Tongue (tissue), 2 donors: ENCODE data around the gene PRXL2A. TPM values are rescaled to one million over a fixed set of nuclear protein-coding genes. Genes with fewer than 3 reads are reported as not detected.
A peak's percentile ranks its signal among the peaks of the same experiment; 100 is the strongest.
"Not testable (repeated sequence)": the region's sequence is repeated elsewhere in the genome, so short reads cannot be mapped to it uniquely, and the experiment has no call there.

ENCODE experiments used
- DNase-seq: peaks from one replicate; pipeline ENCODE4 v3.0.0-alpha.2; 2015
- total RNA-seq: library from RNA; depleted of rRNA; stranded (reverse); fragments of >200 nt; gene quantifications from one replicate; pipeline ENCODE4 v1.2.3, GENCODE V29; 2014

PRXL2A gene, protein sequence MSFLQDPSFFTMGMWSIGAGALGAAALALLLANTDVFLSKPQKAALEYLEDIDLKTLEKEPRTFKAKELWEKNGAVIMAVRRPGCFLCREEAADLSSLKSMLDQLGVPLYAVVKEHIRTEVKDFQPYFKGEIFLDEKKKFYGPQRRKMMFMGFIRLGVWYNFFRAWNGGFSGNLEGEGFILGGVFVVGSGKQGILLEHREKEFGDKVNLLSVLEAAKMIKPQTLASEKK
- total RNA-seq: 91.7 TPM

DNA sequence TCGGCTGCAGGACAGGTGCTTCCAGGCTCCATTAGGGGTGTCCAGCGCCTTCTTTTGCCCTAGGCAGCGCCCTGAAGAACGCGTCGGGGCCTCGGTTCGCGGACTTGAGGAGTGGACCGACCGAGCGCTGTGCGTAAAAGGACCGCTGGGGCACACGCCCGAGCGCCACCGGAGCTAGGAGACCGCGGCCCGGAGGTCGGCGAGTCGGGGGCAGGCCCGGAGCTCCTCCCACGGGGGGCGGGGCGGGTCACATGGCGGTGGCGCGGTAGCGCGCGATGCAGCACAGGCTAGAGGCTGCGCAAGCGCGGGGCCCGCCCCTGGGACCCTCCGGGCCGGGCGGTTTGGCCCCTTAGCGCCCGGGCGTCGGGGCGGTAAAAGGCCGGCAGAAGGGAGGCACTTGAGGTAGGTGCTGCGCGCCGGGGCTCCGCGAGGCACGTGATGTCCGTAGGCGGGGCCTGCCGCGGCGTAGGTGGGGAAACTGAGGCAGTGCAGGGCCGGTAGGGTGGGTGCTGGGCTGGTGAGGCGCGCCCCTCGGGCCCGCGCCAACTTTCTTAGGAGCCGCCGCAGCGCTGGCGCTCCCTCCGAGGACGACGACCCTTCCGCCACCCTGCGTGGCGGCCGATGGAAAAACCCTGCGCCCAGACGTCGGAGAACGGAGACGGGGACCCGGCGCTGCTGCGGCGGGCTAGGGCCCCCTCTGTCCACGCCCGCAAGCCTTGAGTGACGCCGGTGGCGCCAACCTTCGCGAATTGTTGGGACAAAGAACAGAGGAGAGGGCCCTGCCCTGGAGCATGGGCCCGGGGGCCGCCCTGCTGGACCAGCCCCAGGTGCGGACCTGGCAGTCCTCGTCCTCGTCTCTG lies at the start of gene PRXL2A:
Gene PRXL2A, plus strand, starts transcription at position 310 of the 860 bp plus-strand sequence. CDS start 11,917 bp downstream, outside the sequence.
- DNase-seq: peak; percentile 92

DNA sequence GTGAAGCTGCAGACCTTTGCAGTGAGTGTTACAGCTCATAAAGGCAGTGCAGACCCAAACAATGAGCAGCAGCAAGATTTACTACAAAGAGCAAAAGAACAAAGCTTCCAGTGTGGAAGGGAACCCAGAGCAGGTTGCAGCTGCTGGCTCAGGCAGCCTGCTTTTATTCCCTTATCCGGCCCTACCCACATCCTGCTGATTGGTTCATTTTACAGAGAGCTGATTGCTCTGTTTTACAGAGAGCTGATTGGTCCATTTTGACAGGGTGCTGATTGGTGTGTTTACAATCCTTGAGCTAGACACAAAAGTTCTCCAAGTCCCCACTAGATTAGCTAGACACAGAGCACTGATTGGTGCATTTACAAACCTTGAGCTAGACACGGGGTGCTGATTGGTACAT lies 49.4 kb upstream of the PRXL2A start:
- DNase-seq: not testable (repeated sequence)

DNA sequence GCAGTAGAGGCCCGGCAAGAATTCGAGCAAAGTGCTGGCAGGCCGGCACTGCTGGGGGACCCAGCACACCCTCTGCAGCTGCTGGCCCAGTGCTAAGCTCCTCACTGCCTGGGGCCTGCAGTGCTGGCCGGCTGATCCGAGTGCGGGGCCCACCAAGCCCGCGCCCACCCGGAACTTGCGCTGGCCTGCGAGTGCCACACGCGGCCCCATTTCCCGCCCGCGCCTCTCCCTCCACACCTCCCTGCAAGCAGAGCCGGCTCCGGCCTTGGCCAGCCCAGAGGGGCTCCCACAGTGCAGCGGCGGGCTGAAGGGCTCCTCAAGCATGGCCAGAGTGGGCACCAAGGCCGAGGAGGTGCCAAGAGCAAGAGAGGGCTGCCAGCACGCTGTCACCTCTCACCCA lies 48.7 kb upstream of the PRXL2A start:
- no peak for DNase-seq

DNA sequence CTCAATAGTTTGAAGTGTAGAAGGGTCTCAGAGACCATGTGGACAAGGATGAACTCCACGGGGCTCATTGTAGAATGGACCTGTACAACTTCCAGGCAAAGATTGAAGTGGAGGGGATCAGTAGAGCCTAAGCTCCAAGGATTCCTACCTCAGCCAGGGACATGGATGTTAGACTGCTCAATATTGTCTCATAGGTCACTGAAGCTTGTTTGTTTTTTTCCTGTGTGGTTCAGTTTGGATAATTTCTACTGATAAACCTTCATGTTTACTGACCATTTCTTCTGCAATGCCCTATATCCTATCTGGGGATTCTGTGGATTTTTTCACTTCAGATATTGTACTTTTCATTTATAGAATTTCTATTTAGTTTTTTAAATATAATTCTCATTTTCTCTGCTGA lies 42.8 kb upstream of the PRXL2A start:
- no peak for DNase-seq

DNA sequence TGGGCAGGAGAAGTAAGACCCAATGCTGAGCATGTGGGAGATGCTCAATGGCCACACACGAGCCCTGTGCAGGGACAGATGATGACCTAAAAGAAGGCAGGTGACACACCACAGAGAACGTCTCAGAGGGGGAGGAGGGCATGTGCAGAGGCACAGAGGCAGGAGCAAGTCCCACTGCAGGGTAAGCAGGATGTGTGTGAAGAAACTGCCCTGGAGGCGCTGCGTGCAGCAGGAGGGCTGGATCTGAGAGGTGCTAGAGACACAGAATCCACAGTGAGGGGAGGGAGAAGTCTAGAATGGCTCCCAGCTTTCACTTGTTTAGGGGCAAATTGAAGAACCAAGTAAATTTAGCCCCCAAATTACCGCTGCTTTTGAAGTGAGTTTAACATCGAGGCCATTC lies 36.9 kb upstream of the PRXL2A start:
- no peak for DNase-seq

DNA sequence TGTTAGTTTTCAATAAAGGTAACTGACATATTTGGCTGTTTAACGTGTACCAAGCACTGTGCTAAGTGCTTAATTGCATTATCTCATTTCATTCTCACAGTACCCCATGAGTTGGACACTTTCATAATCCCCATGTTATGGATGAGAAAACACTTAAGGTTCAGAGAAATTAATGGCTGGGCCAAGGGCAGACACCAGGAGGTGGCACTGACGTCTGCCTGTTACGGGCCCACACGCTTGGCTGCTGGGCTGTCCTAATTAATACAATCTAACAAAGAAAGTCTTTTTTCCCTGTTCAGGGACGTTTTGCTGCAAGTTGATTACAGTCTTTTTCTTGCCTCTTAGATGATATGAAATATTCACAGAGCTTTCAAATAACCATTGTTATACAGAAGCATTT lies 35.7 kb upstream of the PRXL2A start:
- no peak for DNase-seq

DNA sequence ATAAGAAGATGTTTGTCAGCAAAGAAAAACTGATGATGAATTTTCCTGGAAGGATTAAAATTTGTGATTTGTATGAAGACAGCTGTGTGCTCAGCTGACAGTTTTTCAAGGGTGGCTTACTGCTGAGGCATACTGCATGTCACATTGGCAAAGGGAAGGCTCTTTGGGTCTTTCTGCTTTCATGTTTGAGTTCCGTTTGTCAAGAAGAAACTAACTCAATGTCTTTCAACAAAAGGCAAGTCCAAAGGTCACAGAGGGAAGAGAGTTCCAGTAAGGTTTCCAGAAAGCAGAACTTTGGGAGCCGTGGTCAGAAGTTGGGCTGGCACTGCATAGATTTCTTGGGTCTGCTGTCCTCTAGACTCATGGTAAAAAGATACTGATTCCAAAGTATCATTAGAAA lies 34.8 kb upstream of the PRXL2A start:
- peak; percentile 43 for DNase-seq

DNA sequence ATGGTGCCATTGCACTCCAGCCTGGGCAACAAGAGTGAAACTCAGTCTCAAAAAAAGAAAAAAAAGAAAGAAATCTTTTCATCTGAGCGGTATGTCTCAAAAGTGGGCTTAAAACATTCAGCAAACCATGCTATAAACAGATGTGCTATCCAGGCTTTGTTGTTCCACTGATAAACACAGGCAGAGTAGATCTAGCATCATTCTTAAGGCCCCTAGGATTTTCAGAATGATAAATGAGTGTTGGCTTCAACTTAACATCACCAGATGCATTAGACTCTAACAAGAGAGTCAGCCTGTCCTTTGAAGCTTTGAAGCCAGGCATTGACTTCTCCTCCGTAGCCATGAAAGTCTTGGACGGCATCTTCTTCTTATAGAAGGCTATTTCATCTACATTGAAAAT lies 28.6 kb upstream of the PRXL2A start:
- no peak for DNase-seq

DNA sequence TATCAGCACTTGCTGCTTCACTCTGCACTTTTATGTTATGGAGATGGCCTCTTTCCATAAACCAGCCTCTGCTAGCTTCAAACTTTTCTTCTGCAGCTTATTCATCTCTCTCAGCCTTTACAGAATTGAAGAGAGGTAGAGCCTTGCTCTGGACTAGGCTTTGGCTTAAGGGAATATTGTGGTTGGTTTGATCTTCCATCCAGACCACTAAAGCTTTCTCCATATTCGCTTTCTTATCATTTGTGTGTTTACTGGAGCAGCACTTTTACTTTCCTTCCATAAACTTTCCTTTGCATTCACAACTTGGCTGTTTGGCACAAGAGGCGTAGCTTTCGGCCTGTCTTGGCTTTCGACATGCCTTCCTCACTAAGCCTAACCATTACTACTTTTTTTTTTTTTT lies 28.2 kb upstream of the PRXL2A start:
- no peak for DNase-seq

DNA sequence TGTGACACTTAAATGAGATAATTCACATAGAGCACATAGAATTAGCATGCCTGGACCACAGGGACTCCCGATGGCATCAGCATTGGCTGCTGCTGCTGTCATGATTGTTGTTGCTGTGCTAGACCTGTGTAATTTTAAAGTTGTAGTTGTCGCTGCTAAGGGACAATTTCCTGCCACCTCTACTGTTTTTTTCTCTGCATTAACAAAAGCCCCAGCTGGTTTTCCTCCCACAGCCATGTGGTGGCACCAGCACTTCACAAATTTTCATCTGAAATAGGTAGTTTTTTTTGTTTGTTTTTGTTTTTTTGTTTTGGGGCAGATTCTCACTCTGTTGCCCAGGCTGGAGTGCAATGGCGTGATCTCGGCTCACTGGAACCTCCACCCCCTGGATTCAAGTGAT lies 25.4 kb upstream of the PRXL2A start:
- DNase-seq: peak; percentile 66

DNA sequence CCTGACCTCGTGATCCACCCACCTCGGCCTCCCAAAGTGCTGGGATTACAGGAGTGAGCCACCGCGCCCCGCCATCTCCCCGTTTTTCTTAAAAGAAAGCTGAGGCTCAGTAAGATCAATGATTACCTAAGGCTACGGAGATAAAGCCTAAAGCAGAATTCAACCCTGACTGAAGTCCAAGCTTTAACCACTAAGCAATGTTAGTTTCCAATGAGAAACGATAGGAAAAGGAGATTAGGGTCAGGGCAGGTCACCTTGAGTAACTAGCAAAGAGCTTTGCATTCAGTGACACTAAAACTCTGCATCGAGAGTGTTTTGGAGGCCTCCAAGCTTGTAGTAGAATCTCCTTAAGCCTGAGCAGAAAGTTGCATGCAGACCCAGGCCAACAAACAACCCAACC lies 17.6 kb upstream of the PRXL2A start:
- no peak for DNase-seq

DNA sequence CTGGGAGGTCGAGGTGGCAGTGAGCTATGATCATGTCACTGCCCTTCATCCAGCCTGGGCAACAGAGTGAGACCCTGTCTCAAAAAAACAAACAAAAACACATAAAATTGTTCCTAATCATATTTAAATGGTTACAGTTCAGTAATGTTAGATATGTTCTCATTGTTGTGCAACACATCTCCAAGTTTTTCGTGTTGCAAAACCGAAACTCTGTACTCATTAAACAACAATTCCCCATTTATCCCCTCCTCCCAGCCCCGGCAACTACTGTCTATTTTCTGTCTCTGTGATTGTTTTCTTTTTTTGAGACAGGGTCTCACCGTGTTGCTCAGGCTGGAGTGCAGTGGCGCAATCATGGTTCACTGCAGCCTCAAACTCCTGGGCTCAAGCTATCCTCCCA lies 16.1 kb upstream of the PRXL2A start:
- DNase-seq: no peak

DNA sequence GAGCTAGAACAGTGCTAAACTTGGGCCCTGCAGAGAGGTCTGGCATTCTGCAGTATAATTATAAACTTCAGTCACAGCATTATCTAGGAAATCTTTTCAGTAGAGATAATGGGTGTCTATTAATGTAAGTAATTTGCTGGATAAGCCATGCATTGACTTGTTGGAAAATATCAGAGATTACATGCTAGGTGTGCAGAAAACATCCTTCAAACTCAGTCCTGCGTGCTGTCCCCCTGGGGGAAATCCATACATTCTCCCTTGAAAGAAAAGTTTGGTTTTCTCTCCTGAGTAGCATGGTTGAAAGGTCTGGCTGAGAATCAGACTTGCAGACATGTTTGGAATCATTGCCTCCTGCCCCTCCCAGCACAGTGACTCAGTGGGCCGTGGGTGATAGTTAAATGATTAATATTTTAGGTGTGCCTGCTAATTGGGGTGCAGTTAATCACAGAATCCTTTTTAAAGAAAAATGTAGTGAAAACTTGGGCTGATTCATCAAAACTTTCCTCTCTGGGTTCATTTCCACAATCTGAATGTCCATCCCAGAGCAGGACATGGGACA lies 13.9 kb upstream of the PRXL2A start:
- DNase-seq: no peak

DNA sequence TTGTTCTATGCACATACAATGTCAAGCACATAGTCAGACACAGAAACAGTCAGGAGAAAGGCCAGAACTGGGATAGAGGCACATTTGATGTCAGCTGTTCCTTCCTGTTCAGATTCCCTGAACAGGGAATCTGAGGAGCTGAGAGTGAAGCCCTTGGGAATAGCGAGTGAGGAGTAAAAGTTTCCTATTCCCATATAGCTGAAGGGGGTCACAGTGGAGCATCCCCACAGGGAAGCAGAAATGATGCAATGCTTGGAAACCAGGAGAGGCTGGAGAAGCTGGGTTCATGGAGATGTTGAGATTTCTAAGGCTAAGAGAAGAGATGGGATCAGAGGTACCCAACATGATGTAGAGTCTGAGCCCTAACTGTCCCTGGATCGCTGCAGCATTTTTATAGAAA lies 11.3 kb upstream of the PRXL2A start:
- DNase-seq: no peak

DNA sequence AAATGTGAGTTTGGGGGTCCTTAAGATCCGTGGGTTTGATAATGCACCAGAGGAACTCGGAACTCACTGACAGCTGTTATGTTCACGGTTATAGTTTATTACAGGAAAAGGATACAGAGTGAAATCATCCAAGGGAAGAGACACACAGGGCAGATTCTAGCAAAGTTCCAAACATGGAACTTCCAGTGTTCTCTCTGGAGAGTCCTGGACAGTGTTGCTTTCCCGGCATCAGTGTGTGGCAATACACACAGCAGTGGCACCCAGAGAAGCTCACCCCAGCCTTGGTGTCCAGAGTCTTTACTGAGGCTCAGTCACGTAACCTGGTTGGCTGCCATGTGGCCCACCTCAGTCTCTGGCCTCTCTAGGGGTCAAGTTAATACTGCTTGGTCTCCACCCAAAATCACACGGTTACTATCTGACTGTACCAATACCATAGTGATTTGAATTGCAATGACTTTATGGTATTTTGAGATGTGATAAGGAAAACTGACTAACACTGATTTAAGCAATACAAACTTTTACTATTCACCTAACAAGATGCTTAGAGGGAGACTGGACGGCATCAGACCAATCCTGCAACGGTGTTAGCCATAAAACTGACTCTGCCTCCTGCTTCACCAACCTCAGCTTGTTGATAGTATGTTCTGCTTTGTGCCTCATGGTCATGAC lies 8.1 kb upstream of the PRXL2A start:
- no peak for DNase-seq

DNA sequence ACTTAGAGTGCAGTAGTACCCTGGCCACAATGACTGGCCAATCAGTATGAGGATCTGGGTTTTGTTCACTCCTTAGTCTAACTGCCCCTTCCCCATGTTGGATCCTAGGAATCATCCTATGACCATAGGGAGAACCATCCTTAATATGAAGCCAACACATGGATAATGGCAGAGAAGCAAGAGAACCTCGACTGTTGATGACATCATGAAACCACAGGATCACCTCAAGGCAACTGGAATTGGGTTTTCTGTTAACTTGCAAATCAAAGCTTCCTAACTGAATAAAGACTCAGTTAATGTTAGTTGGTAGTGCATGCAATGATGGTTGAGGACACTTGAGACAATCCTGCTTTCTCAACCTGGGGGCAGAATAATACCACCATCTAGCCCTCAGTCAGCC lies 3.3 kb upstream of the PRXL2A start:
- DNase-seq: no peak

DNA sequence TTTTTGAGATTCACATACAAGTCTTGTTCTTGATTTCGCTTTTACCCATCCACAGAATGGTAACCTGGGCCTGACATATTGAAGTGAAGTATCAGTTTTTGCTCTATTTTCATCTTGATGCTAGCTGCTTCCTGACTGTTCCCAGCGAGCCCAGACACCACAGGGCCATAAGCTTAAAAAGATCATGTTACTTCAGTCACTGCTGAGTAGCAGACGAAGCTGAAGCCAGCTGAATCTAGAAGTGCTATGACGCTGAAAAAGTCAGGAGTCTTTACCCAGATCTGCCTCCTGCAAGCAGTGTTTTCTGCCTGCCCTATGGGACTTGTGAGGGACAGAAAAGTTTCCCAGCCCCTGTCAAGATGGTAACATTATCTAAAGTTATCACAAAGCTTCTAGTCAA lies 2.7 kb upstream of the PRXL2A start:
- DNase-seq: peak; percentile 82

DNA sequence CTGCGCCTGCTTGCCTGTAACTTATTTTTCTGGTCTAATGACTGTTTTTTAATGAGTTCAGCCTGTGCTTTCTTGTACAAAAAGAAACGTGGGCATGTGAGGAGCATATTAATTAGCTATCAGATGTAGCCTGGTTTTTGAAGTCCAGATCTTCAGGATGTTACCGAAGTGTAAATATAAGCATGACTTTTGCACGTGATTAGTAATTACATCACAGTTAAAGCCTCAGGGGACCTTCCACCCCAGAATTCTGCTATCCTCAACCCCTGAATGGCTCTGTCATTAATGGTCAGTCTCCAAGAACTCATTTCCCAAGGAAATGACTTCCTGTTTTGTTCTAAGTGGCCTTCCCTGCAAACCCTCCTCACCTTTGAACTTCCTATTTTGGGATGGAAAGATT lies 2.1 kb upstream of the PRXL2A start:
- no peak for DNase-seq

DNA sequence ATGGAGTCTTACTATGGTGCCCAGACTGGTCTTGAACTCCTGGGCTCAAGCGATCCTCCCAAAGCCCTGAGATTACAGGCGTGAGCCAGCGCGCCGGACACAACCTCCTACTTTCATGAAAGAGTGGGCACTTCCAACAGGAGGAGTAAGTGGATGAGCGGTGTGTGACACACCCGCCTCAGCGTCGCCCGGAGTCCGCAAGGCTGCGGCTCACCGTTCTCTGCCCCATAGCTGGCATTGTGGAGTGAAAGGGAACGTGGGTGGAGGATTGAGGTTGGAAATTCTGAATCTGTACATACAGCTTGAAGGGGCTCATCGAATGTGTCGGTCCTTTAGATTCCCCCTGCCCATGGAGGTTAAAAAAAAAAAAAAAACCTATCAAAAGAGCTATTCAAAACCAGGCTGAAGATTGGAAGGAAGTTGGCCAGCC lies 524 bp upstream of the PRXL2A start:
- peak; percentile 46 for DNase-seq

DNA sequence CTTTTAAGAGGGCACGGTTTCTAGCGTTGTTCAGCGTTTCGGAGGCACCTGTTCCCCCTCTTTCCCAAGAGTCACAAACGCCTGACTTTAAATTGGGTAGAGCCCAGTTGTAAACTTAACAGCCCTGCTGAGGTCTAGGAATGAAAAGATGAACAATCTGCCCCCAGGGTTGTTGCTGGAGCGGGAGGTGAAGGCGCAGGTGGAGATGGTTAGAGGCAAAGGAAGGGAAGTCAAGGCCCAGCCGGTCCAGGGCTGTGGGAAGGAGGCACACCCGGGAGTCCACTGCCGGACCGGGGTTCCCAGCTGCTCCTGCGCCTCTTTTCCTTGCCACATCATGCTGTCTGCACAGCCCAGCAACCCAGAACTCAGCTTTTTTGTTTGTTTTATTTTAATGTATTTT lies 770 bp downstream of the PRXL2A start:
- DNase-seq: no peak

DNA sequence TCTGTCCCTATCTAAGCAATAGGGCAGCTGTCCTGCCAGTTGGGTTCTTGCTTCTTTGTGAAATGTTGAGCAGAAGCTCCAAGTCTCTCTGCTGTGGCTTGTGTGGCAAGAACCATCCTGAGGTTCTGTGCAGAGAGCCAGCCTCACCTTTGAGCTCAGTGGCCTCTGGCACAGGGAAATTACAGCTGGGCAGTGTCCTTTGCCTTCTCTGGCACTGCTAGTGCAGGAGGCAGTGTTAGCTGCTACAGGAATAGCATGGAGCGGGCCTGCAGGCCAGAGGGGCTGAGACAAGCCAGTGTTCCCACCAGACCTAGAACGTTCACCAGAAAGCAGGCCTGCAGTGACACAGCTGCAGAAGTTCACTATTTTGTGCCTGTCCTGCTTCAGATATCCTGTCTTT lies 1.8 kb downstream of the PRXL2A start:
- DNase-seq: no peak

DNA sequence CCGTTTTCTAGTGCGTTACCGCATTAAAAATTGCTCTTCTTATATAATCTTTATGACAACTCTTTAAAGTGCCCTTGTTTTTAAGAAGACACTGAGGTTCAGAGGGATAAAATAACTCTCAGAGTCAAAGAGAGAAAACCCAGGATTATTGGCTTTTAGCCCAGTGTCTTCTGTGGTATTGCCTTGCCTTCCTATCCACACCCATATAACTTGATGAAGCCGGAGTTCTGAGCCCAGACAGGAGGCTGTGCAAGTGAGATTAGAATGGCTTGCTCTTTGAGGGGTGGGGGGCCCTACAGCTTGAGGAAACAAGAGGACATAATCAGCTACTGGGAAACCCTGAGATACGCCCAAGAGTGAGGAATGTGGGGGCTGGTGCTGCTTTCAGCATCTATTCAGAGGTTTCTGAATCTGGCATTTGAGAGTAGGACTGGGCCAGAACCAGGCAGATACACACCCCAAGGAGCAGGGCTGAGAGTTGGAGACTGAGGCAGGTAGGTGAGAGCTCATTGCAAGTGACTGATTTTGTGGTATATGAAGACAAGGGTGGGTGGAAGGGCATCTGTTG lies 2.3 kb downstream of the PRXL2A start:
- no peak for DNase-seq

DNA sequence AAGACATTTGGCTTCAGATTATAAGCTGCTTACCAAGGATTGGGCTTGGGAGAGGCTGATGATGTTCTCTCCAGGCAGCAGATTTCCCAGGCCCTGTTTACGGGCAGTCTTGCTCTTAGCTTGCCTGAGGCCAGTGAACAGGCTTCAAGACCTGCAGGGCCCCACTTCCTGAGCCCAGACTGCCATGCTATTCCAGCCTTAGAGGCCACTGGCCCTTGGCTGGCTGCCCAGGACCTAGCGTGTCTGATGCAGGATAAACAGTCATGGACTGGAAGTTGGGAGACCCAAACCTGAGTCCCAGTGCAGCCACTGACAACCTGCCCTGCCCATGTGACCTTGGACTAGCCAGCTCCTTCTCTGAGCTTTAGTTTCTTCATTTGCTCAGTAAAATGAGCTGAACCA lies 2.9 kb downstream of the PRXL2A start:
- DNase-seq: no peak
